HG03108 (cell line): ENCODE data around the gene CMTR1.

Experiments used
- ATAC-seq: cut with Tn5 transposase; IDR thresholded peaks from one replicate; pipeline ENCODE4 v1.9.1; 2021; ENCODE audit warnings: moderate library complexity; ENCODE audit not compliant: unreplicated experiment

Gene CMTR1

GRCh38 chr6:37477656-37478435, 44.8 kb downstream of the CMTR1 start:
- ATAC-seq = no peak

- no peak for ATAC-seq
These were observed 45.8 kb downstream of the CMTR1 start for GRCh38 chr6:37478827-37479226.

GRCh38 chr6:37479266-37479854, 46.3 kb downstream of the CMTR1 start:
- no peak for ATAC-seq

- no peak for ATAC-seq
These were observed 47.2 kb downstream of the CMTR1 start for GRCh38 chr6:37480118-37480736.

- no peak for ATAC-seq
These were observed 48.0 kb downstream of the CMTR1 start for GRCh38 chr6:37480951-37481534.

GRCh38 chr6:37481711-37482605, 48.9 kb downstream of the CMTR1 start:
- no peak for ATAC-seq

- ATAC-seq = no peak
These were observed 49.7 kb downstream of the CMTR1 start for GRCh38 chr6:37482606-37483251.

GRCh38 chr6:37483252-37483901, 50.4 kb downstream of the CMTR1 start:
- no peak for ATAC-seq

- ATAC-seq = no peak
These were observed 51.1 kb downstream of the CMTR1 start for GRCh38 chr6:37483917-37484785.

- no peak for ATAC-seq
These were observed 51.8 kb downstream of the CMTR1 start for GRCh38 chr6:37484786-37485170.

GRCh38 chr6:37485291-37485702, 52.3 kb downstream of the CMTR1 start:
- no peak for ATAC-seq

- ATAC-seq = no peak
These were observed 53.3 kb downstream of the CMTR1 start for GRCh38 chr6:37486121-37486839.

- ATAC-seq = no peak
These were observed 54.8 kb downstream of the CMTR1 start for GRCh38 chr6:37487591-37488380.

GRCh38 chr6:37488476-37488875, 55.5 kb downstream of the CMTR1 start:
- no peak for ATAC-seq

- ATAC-seq = no peak
These were observed 56.8 kb downstream of the CMTR1 start for GRCh38 chr6:37489697-37490336.

GRCh38 chr6:37490536-37491170, 57.6 kb downstream of the CMTR1 start:
- ATAC-seq = no peak
